DOHH2 (cell line): ENCODE results near the gene ARL8B.
A peak's percentile ranks its signal among the peaks of the same experiment; 100 is the strongest.

Source experiments
- H3F3A ChIP-seq: fragments of 200-600 bp; sonication (generic), shearing (Covaris generic); 2 replicates; pipeline ENCODE4 v1.6.0; 2016; ENCODE audit warnings: antibody characterized with exemption, mild to moderate bottlenecking; ENCODE audit not compliant: control insufficient read depth, insufficient read depth
- H3K27ac ChIP-seq: fragments of 200-600 bp; sonication (generic); 2 replicates; pipeline ENCODE4 v1.5.1; 2014; ENCODE audit warnings: low read depth, mild to moderate bottlenecking, low read length, moderate library complexity
- H3K27me3 ChIP-seq: fragments of 200-600 bp; sonication (generic); 2 replicates; pipeline ENCODE4 v1.6.1; 2014; ENCODE audit warnings: mild to moderate bottlenecking, low read length, mixed read lengths; ENCODE audit not compliant: control insufficient read depth
- H3K36me3 ChIP-seq: fragments of 200-600 bp; sonication (generic); 2 replicates; pipeline ENCODE4 v1.6.1; 2014; ENCODE audit warnings: mild to moderate bottlenecking, low read length, moderate library complexity, mixed read lengths; ENCODE audit not compliant: control insufficient read depth
- H3K4me1 ChIP-seq: fragments of 200-600 bp; sonication (generic); 2 replicates; pipeline ENCODE4 v1.6.1; 2014; ENCODE audit warnings: mild to moderate bottlenecking, low read length, mixed read lengths; ENCODE audit not compliant: control insufficient read depth
- H3K4me2 ChIP-seq: fragments of 200-600 bp; sonication (generic); 2 replicates; pipeline ENCODE4 v1.6.0; 2014; ENCODE audit warnings: mild to moderate bottlenecking, low read length, moderate library complexity
- H3K4me3 ChIP-seq: fragments of 200-600 bp; sonication (generic); 2 replicates; pipeline ENCODE4 v1.5.1; 2014; ENCODE audit warnings: mild to moderate bottlenecking, low read length, mixed read lengths
- H3K79me2 ChIP-seq: fragments of 200-600 bp; sonication (generic); 2 replicates; pipeline ENCODE4 v1.6.1; 2014; ENCODE audit warnings: mild to moderate bottlenecking, low read length, mixed read lengths; ENCODE audit not compliant: control insufficient read depth
- H3K9me2 ChIP-seq: fragments of 200-600 bp; sonication (generic); replicated peaks from 2 replicates; pipeline ENCODE4 v1.6.1; 2014; ENCODE audit warnings: mild to moderate bottlenecking, low read length, mixed read lengths; ENCODE audit not compliant: control insufficient read depth
- H3K9me3 ChIP-seq: fragments of 200-600 bp; sonication (generic); 2 replicates; pipeline ENCODE4 v1.6.1; 2014; ENCODE audit warnings: antibody characterized with exemption, low read length, mixed read lengths; ENCODE audit not compliant: control insufficient read depth, insufficient read depth
- H4K20me1 ChIP-seq: fragments of 200-600 bp; sonication (generic); 2 replicates; pipeline ENCODE4 v1.6.0; 2014; ENCODE audit warnings: low read depth, mild to moderate bottlenecking, antibody characterized with exemption, low read length, moderate library complexity; ENCODE audit not compliant: control insufficient read depth, insufficient read depth
- EZH2phosphoT487 ChIP-seq: fragments of 200-600 bp; sonication (generic); IDR thresholded peaks from 2 replicates; pipeline ENCODE4 v1.6.1; 2017; ENCODE audit warnings: borderline replicate concordance, mild to moderate bottlenecking, antibody characterized with exemption, low read length, moderate library complexity, mixed read lengths
- TF ChIP-seq, protein P1 (sequence below): fragments of 200-600 bp; sonication (generic); IDR thresholded peaks from one replicate; pipeline ENCODE4 v1.5.1; 2014; ENCODE audit warnings: antibody characterized with exemption, mild to moderate bottlenecking, low read depth, low read length; ENCODE audit not compliant: poor library complexity, severe bottlenecking

Gene ARL8B

GRCh38 chr3:5122030-5122740 is at the start of gene ARL8B:
TSS of gene ARL8B (plus strand) at chr3:5122292. CDS start at chr3:5122466, 174 bp downstream.
- Histone ChIP-seq H3K4me1 (peaks cover 34% of the 10 kb centered on the region), H3K9me3 (no peaks in the 10 kb centered on the region), H3F3A (no peaks in the 10 kb centered on the region; the same call in 1 of the 2 replicates), H3K4me3 (peak within 1 kb of the TSS; percentile 91), H3K36me3 (peaks cover 13% of the 10 kb centered on the region), H3K27me3 (no peaks in the 10 kb centered on the region), H3K79me2 (peaks cover 55% of the 10 kb centered on the region), H4K20me1 (peaks cover 12% of the 10 kb centered on the region; the same call in 1 of the 2 replicates), H3K27ac (peak within 1 kb of the TSS; percentile 35), H3K4me2 (peak within 1 kb of the TSS; percentile 91), H3K9me2 (no peaks in the 10 kb centered on the region)
- no peak for TF ChIP-seq EZH2phosphoT487
- TF ChIP-seq, protein P1, sequence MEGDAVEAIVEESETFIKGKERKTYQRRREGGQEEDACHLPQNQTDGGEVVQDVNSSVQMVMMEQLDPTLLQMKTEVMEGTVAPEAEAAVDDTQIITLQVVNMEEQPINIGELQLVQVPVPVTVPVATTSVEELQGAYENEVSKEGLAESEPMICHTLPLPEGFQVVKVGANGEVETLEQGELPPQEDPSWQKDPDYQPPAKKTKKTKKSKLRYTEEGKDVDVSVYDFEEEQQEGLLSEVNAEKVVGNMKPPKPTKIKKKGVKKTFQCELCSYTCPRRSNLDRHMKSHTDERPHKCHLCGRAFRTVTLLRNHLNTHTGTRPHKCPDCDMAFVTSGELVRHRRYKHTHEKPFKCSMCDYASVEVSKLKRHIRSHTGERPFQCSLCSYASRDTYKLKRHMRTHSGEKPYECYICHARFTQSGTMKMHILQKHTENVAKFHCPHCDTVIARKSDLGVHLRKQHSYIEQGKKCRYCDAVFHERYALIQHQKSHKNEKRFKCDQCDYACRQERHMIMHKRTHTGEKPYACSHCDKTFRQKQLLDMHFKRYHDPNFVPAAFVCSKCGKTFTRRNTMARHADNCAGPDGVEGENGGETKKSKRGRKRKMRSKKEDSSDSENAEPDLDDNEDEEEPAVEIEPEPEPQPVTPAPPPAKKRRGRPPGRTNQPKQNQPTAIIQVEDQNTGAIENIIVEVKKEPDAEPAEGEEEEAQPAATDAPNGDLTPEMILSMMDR = peak; percentile 95

- Histone ChIP-seq H3K36me3 (no peaks in the 10 kb centered on the region), H3K27ac (no peak overlapping the region), H3K4me1 (no peaks in the 10 kb centered on the region), H3K79me2 (no peaks in the 10 kb centered on the region), H3K4me2 (no peak overlapping the region), H3K4me3 (no peak overlapping the region), H3K9me3 (no peaks in the 10 kb centered on the region), H3K9me2 (no peaks in the 10 kb centered on the region), H3F3A (no peaks in the 10 kb centered on the region), H4K20me1 (no peaks in the 10 kb centered on the region), H3K27me3 (peaks cover 18% of the 10 kb centered on the region)
- TF ChIP-seq EZH2phosphoT487 = no peak
- TF ChIP-seq, protein P1 = no peak
Observed at GRCh38 chr3:5073374-5074085, 48.6 kb upstream of the ARL8B start.

- H3K4me3 ChIP-seq = no peak overlapping the region
- H3K9me2 ChIP-seq = no peaks in the 10 kb centered on the region
- TF ChIP-seq EZH2phosphoT487 = no peak
- TF ChIP-seq, protein P1 = no peak
- no peaks in the 10 kb centered on the region for H3K9me3 ChIP-seq
- H3K27me3 ChIP-seq = no peaks in the 10 kb centered on the region
- H3K4me2 ChIP-seq = no peak overlapping the region
- no peaks in the 10 kb centered on the region for H3K4me1 ChIP-seq
- no peak overlapping the region for H3K27ac ChIP-seq
- no peaks in the 10 kb centered on the region for H4K20me1 ChIP-seq
- no peaks in the 10 kb centered on the region for H3K36me3 ChIP-seq
- H3F3A ChIP-seq = no peaks in the 10 kb centered on the region
- H3K79me2 ChIP-seq = no peaks in the 10 kb centered on the region
Observed at GRCh38 chr3:5078151-5078550, 43.9 kb upstream of the ARL8B start.
